Left lobe of liver (tissue), 2 donors: Measurements from ENCODE around the gene C3. TPM values are rescaled to one million over a fixed set of nuclear protein-coding genes. Genes with fewer than 3 reads are reported as not detected.

Source experiments
- ATAC-seq: fragments of 200-7000 bp; cut with Tn5 transposase; one replicate; pipeline ENCODE4 v1.9.1; 2020; ENCODE audit warnings: mild to moderate bottlenecking, moderate library complexity
- DNase-seq: peaks from one replicate; pipeline ENCODE4 v3.0.0-alpha.2; 2020; ENCODE audit warnings: low spot score
- total RNA-seq: library from RNA; stranded (reverse); gene quantifications from one replicate; pipeline ENCODE4 v1.2.1, GENCODE V29; 2021
- donor health status: DM: no; HTN: no; CAD: no; lungs with moderate emphysema.
- donor health status: DM: no; HTN: yes; CAD: no.

The C3 gene
- total RNA-seq, 1 donor from 2014 or later = 11,297 TPM

- DNase-seq (peak; percentile 62), ATAC-seq (peak; percentile 94)
These were observed 88.3 kb downstream of the C3 start for GRCh38 chr19:6632002-6632621.

Other genes with a start within 250 kb of the C3 start
- 1.1 TPM for gene DENND1C, start 238.9 kb downstream of the C3 start, total RNA-seq
- 0.70 TPM for gene TUBB4A, start 218.3 kb downstream of the C3 start, total RNA-seq
- gene TNFSF9, start 189.6 kb downstream of the C3 start, total RNA-seq = 0.13 TPM
- gene CD70, start 129.5 kb downstream of the C3 start, total RNA-seq = 0.25 TPM
- gene TNFSF14, start 50.5 kb downstream of the C3 start, total RNA-seq = 8.3 TPM
- 28.8 TPM for gene GPR108, start 16.9 kb upstream of the C3 start, total RNA-seq
- 9.0 TPM for gene TRIP10, start 19.0 kb upstream of the C3 start, total RNA-seq
- gene SH2D3A, start 46.8 kb upstream of the C3 start, total RNA-seq = 1.1 TPM
- 3.1 TPM for gene VAV1, start 52.1 kb upstream of the C3 start, total RNA-seq
- 0.88 TPM for gene ADGRE1, start 166.9 kb upstream of the C3 start, total RNA-seq